DMS 273 (cell line): ENCODE measurements around the gene CCNL2.
"Not testable (repeated sequence)": the region's sequence is repeated elsewhere in the genome, so short reads cannot be mapped to it uniquely, and the experiment has no call there.

Experiments used
- DNase-seq: peaks from one replicate; lab custom pipeline; 2025; ENCODE audit not compliant: unreplicated experiment; lab: John Stamatoyannopoulos, UW

Gene CCNL2

DNA sequence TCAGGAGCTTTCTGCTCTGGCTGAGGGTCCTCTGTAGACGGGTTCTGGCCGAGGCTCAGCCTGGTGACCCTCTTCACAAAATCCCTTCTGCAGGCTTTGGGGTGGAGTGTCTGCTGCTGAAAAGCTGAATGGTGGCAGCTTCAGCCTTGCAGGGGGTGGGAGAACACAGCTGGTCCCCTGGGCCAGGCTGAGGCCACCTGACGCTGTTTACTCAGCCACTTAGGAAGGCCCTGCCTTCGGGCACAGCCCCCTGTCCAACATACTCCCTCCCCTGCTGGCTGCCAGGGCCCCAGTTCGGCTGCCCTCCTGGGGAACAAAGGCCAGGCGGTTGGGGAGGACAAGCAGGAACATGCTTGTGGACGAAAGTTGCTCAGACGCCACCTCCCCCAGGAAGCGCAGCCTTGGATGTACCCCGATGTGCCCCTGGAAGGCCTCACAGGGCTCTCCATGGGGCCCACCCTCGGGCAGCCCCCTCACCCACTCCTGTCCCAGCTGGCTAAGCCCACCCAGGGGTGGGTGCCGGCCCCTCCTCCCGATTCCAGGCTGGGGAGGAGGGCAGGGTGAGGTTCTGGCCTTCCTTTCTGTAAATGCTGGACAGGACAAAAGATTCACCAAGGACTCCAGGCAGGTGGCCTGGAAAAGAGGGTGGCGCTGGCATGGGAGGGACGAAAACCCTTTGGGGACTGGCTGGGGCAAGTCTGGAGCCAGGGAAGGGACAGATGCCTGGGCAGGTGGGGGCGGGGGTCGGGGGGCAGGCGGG, 22.2 kb upstream of the CCNL2 start, which contains the start of gene ANKRD65:
Gene ANKRD65, minus strand, starts transcription at position 130 of the 760 bp plus-strand sequence. CDS start 271 bp downstream, outside the sequence.
- peak; percentile 88 for DNase-seq

DNA sequence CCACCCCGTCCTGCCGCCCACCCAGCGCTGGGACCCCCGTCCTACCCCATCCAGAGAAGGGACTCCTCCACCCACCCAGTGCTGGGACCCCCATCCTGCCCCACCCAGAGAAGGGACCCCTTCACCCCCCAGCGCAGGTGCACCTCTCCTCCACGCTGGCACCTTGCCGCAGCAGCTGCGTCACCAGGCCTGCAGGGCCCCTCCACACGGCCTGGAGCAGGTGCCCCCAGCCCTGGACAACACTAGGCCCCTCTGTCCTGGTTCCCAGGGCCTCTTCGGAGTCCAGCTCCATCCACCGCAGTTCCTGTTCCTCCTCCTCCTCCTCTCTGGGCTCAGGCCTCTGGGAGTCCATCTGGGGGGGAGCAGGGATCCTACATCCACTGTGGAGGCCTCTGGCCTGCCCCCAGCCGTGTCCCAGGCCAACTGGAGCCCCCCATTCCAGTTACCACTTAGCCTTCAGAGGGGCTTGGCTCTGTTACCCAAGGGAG, 21.6 kb upstream of the CCNL2 start:
- no peak for DNase-seq

DNA sequence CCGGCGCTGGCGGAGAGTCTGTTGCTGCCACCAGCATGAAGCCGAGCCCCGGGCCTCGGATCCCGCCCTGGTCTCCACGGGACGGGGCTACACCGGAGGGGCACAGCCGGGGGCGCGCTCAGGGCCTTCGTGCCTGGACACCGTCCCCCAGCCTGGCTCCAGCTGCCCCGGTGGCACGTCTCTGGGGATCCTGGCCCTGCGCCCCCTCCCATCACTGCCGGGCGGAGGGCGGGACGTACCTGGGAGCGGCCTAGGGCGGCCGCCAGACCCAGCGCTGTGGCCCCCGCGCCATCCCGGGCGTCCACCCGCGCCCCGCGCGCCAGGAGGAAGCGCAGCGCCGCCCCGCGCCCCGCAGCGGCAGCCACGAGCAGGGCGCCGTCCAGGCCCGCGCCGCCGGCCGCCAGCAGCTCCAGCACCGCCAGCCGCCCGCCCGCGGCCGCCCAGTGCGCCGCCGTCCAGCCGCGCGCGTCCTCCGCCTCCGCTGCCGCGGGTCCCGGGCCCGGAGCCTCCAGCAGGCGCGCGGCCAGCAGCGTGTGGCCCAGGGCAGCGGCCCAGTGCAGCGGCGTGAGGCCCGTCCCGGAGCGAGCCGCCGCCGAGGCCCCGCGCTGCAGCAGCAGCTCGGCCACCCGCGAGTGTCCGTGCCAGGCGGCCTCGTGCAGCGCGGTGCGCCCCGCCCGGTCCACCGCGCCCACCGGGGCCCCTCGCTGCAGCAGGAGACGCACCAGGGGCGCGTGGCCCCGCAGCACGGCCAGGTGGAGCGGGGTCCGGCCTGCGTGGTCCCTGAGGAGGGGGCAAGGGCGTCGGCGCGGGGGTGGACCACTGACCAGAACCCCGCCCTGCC, 20.9 kb upstream of the CCNL2 start:
- DNase-seq: no peak

GRCh38 chr1:1419363-1419812, 20.3 kb upstream of the CCNL2 start:
- no peak for DNase-seq

GRCh38 chr1:1418464-1419362, 19.6 kb upstream of the CCNL2 start:
- no peak for DNase-seq

- not testable (repeated sequence) for DNase-seq
Observed at GRCh38 chr1:1417825-1418463, 18.8 kb upstream of the CCNL2 start.

- not testable (repeated sequence) for DNase-seq
Observed at GRCh38 chr1:1417396-1417795, 18.3 kb upstream of the CCNL2 start.

DNA sequence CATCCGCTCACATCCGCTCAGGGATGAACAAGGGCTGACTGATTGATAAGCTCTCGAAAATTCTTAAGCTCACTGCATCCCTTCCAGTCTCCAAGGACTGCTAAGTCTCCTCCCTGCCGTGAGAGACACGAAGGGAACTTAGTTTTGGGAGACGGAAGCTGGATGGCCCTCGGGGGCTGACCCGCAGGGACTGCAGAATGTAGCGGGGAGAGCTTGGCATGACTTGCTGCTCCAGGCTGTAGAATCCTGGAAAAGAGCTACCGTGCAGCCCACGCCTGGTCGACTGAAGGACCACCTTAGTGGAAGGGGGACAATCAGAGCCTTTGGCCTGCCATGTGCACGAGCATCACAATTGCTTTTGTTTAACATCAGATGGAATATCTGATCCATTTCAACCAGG, 16.6 kb upstream of the CCNL2 start:
- no peak for DNase-seq

- not testable (repeated sequence) for DNase-seq
Observed at GRCh38 chr1:1412311-1412902, 13.3 kb upstream of the CCNL2 start.

GRCh38 chr1:1411626-1412025, 12.5 kb upstream of the CCNL2 start:
- DNase-seq: no peak

- not testable (repeated sequence) for DNase-seq
Observed at GRCh38 chr1:1410238-1410637, 11.1 kb upstream of the CCNL2 start.

DNA sequence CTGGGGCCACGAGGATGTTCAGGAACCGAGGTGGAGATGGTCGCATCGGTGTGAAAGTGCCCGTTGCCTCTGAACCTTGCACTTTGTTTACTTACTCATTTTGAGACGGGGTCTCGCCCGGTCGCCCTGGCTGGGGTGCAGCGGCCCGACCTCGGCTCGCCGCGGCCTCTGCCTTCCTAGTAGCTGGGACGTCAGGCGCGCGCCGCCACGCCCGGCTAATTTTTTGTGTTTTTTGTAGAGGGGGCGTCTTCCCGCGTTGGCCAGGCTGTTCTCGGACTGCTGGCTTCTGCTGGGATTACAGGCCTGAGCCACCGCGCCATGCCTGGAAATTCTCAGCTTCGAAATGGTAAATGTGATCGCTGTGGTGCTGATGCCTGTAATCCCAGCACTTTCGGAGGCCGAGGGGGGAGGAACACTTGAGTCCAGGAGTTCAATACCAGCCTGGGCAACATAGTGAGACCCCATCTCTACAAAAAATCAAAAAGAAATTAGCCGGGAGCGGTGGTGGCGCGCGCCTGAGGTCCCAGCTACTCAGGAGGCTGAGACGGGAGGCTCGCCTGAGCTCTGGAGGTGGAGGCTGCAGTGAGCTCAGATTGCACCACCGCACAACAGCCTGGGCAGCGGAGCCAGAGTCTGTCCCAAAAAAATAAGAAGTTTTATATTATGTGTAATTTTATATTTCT, 8.6 kb upstream of the CCNL2 start:
- peak; percentile 70 for DNase-seq

GRCh38 chr1:1406821-1407635, 7.9 kb upstream of the CCNL2 start, which contains the start of gene MRPL20:
Gene MRPL20 (minus strand): TSS chr1:1407293. CDS start chr1:1407217, 76 bp downstream.
- peak; percentile 96 for DNase-seq

DNA sequence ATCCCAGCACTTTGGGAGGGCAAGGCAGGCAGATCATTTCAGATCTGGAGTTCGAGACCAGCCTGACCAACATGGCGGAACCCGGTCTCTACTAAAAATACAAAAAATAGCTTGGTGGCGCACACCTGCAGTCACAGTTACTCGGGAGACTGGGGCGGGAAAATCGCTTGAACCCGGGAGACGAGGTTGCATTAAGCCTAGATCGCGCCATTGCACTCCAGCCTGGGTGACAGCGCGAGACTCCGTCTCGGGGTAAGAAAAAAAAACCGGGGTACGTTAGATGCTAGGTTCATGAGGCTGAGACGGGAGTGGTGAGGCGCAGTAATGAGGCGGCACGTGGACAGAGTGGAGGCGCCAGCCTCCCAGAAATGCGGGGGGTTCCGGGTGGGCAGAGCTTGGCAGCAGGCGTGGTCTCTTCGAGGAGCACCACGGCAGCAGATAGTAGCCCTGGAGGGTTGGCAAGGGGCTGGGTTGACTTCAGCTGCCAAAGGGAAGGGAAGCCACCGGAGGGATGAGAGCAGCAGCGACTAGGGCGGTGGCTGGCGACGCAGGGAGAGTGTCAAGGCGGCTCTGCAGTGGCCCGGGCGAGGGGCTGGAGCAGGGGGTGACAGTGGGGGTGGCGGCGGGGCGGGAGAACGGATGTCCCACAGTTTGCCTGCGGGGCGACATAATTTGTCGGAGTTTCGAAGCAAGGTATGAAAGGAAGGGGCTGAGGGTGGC, 7.1 kb upstream of the CCNL2 start:
- DNase-seq: no peak

- DNase-seq: no peak
Observed at GRCh38 chr1:1403653-1404052, 4.5 kb upstream of the CCNL2 start.

DNA sequence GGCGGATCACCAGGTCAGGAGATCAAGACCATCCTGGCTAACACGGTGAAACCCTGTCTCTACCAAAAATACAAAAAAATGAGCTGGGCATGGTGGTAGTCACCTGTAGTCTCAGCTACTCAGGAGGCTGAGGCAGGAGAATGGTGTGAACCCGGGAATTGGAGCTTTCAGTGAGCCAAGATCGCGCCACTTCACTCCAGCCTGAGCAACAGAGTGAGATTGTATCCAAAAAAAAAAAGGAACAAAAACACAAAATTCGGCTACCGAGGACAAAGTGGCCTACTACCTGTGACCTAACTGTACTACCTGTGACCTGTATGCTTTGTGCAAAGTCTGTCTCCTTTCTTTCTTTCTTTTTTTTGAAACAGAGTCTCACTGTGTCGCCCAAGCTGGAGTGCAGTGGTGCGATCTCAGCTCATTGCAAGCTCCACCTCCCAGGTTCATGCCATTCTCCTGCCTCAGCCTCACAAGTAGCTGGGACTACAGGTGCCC, 3.8 kb upstream of the CCNL2 start:
- not testable (repeated sequence) for DNase-seq

- DNase-seq: peak; percentile 94
Observed at GRCh38 chr1:1402072-1402900, 3.2 kb upstream of the CCNL2 start.
